GM23248 (cell line): Measurements from ENCODE around the gene KIFC3. TPM values are rescaled to one million over a fixed set of nuclear protein-coding genes. Genes with fewer than 3 reads are reported as not detected.

Experiments used
- DNase-seq: peaks from one replicate; pipeline ENCODE4 v3.0.0-alpha.2; 2015
- H2AFZ ChIP-seq: fragments of 200-600 bp; sonication (generic); 2 replicates; pipeline ENCODE4 v1.6.1; 2016; ENCODE audit warnings: antibody characterized with exemption
- H3F3A ChIP-seq: fragments of 200-600 bp; sonication (generic); 2 replicates; pipeline ENCODE4 v1.6.1; 2016; ENCODE audit warnings: mild to moderate bottlenecking, antibody characterized with exemption, mixed run types; ENCODE audit not compliant: insufficient read depth
- H3K27ac ChIP-seq: fragments of 200-600 bp; sonication (generic); 2 replicates; pipeline ENCODE4 v1.5.1; 2016; ENCODE audit warnings: mild to moderate bottlenecking
- H3K27me3 ChIP-seq: fragments of 200-600 bp; sonication (generic); replicated peaks from 2 replicates; pipeline ENCODE4 v1.6.1; 2016; ENCODE audit warnings: mild to moderate bottlenecking; ENCODE audit not compliant: insufficient read depth
- H3K36me3 ChIP-seq: fragments of 200-600 bp; sonication (generic); 2 replicates; pipeline ENCODE4 v1.6.1; 2016; ENCODE audit warnings: low read depth, mild to moderate bottlenecking
- H3K4me1 ChIP-seq: fragments of 200-600 bp; sonication (generic); 2 replicates; pipeline ENCODE4 v1.6.1; 2016; ENCODE audit warnings: mild to moderate bottlenecking; ENCODE audit not compliant: insufficient read depth
- H3K4me2 ChIP-seq: fragments of 200-600 bp; sonication (generic); one replicate; pipeline ENCODE4 v1.6.1; 2016; ENCODE audit warnings: mild to moderate bottlenecking; ENCODE audit not compliant: unreplicated experiment
- H3K4me3 ChIP-seq: fragments of 200-600 bp; sonication (generic); 2 replicates; pipeline ENCODE4 v1.5.1; 2016; ENCODE audit warnings: mild to moderate bottlenecking
- H3K79me2 ChIP-seq: fragments of 200-600 bp; sonication (generic); 2 replicates; pipeline ENCODE4 v1.6.1; 2016; ENCODE audit warnings: mild to moderate bottlenecking; ENCODE audit not compliant: insufficient read depth
- H3K9ac ChIP-seq: fragments of 200-600 bp; sonication (generic); 2 replicates; pipeline ENCODE4 v1.6.1; 2016; ENCODE audit warnings: mild to moderate bottlenecking
- H3K9me2 ChIP-seq: fragments of 200-600 bp; sonication (generic); 2 replicates; pipeline ENCODE4 v1.6.1; 2016; ENCODE audit warnings: mixed run types, mild to moderate bottlenecking, moderate library complexity; ENCODE audit not compliant: insufficient read depth
- H3K9me3 ChIP-seq: fragments of 200-600 bp; sonication (generic); one replicate; pipeline ENCODE4 v1.6.1; 2017; ENCODE audit warnings: low read depth
- H4K20me1 ChIP-seq: fragments of 200-600 bp; sonication (generic); 2 replicates; pipeline ENCODE4 v1.6.0; 2016; ENCODE audit not compliant: insufficient read depth
- EZH2 ChIP-seq: fragments of 200-600 bp; sonication (generic); IDR thresholded peaks from 2 replicates; pipeline ENCODE4 v1.6.1; 2018; ENCODE audit warnings: antibody characterized with exemption, mild to moderate bottlenecking; ENCODE audit not compliant: insufficient read depth, poor library complexity, severe bottlenecking
- EZH2phosphoT487 ChIP-seq: fragments of 200-600 bp; sonication (generic); IDR thresholded peaks from 2 replicates; pipeline ENCODE4 v1.6.1; 2018; ENCODE audit warnings: antibody characterized with exemption, moderate library complexity, mild to moderate bottlenecking, low read depth; ENCODE audit not compliant: insufficient read depth
- WGBS, 2 experiments: methylation state at CpG; one replicate each; pipeline ENCODE4 v1.1.6; 2015 to 2017; ENCODE audit warnings: low lambda C conversion rate in 2 of 2, low coverage in 1 of 2; ENCODE audit errors: missing lambda C conversion rate in 2 of 2; 5-methylcytosine and 5-hydroxymethylcytosine counted together
- in situ Hi-C: fragments of 300-500 bp; cut with MboI; formaldehyde crosslinking; loops from 2 replicates; pipeline ENCODE4 v1.15.0; 2020
- polyA plus RNA-seq: library from polyadenylated mRNA; unstranded; fragments of >200 nt; fragmentation: Nextera tagmentation; extraction: Ambion mirVana; gene quantifications from 2 replicates; pipeline ENCODE4 v1.2.1, GENCODE V29; 2016
- total RNA-seq: library from RNA; depleted of rRNA; stranded (reverse); fragments of >200 nt; shearing (Covaris generic); gene quantifications from 2 replicates; pipeline ENCODE4 v1.2.3, GENCODE V29; 2014

The KIFC3 gene
- total and polyA plus RNA-seq, 2 experiments from 2014 or later = 27.0 to 65.3 TPM

GRCh38 chr16:57745768-57746167 is 56.5 kb downstream of the KIFC3 start:
- Histone ChIP-seq H3K4me1 (no peaks in the 10 kb centered on the region), H3K4me2 (no peak overlapping the region), H3K27me3 (no peaks in the 10 kb centered on the region), H3K9me3 (no peaks in the 10 kb centered on the region), H3K9ac (no peak overlapping the region), H3F3A (no peaks in the 10 kb centered on the region), H3K36me3 (no peaks in the 10 kb centered on the region; the same call in 1 of the 2 replicates), H3K9me2 (no peaks in the 10 kb centered on the region), H4K20me1 (no peaks in the 10 kb centered on the region), H2AFZ (no peak overlapping the region), H3K79me2 (no peaks in the 10 kb centered on the region), H3K4me3 (no peak overlapping the region), H3K27ac (no peak overlapping the region)
- 93 to 98% methylated on average over 3 of the region's 3 CpGs for WGBS, 2 experiments
- TF ChIP-seq EZH2 = no peak
- no peak for TF ChIP-seq EZH2phosphoT487
- in situ Hi-C loops = no loop called here
- no peak for DNase-seq

GRCh38 chr16:57744642-57744903 is 57.7 kb downstream of the KIFC3 start:
- Histone ChIP-seq H4K20me1 (no peaks in the 10 kb centered on the region), H3K36me3 (no peaks in the 10 kb centered on the region; the same call in 1 of the 2 replicates), H3F3A (no peaks in the 10 kb centered on the region), H3K4me1 (no peaks in the 10 kb centered on the region), H3K9me3 (no peaks in the 10 kb centered on the region), H3K27ac (no peak overlapping the region), H2AFZ (no peak overlapping the region), H3K79me2 (no peaks in the 10 kb centered on the region), H3K4me3 (no peak overlapping the region), H3K9me2 (no peaks in the 10 kb centered on the region), H3K27me3 (no peaks in the 10 kb centered on the region), H3K4me2 (no peak overlapping the region), H3K9ac (no peak overlapping the region)
- in situ Hi-C loops = no loop called here
- TF ChIP-seq EZH2phosphoT487 = no peak
- no peak for TF ChIP-seq EZH2
- 87 to 92% methylated on average over 6 to 7 of the region's 7 CpGs for WGBS, 2 experiments
- no peak for DNase-seq

DNA sequence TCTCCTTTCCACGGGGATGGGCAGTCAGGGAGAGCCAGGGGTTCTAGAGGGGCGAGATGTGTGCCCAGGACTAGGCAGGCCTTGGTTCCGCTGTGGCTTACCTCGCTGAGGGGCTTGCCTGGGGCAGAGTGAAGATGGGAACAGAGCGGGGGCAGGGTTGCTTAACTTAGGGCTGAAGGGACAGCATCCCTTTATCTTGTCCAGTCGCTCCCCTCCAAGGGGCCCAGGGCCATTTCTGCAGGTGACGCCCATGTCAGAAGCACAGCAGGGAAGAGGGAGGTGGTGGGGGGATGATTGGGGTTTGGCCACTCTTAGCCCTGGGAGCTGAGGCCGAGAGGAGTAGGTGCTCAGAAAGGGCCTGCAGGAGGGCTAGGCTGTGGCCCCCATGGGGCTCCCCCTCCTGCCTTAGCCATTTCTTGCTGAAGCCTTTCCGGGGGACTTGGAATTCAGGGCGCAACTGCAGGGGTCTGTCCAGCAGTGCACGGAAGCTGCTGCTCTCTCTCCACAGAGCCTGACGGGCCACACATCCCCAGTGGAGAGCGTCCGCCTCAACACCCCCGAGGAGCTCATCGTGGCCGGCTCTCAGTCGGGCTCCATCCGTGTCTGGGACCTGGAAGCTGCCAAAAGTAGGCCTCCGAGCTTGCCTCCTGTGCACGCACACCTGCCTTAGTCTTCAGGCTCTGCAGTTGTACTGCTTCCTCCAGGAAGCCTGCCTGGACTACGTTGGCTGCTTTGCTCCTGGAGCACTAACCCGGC is 58.2 kb downstream of the KIFC3 start:
- Histone ChIP-seq H3K4me3 (no peak overlapping the region), H3K4me2 (no peak overlapping the region), H3K9ac (no peak overlapping the region), H2AFZ (no peak overlapping the region), H3K27ac (no peak overlapping the region), H4K20me1 (no peaks in the 10 kb centered on the region), H3K4me1 (no peaks in the 10 kb centered on the region), H3F3A (no peaks in the 10 kb centered on the region), H3K9me3 (no peaks in the 10 kb centered on the region), H3K9me2 (no peaks in the 10 kb centered on the region), H3K27me3 (no peaks in the 10 kb centered on the region), H3K79me2 (peaks cover 4% of the 10 kb centered on the region; the same call in 1 of the 2 replicates), H3K36me3 (no peaks in the 10 kb centered on the region; the same call in 1 of the 2 replicates)
- DNase-seq = no peak
- WGBS, 2 experiments = 89 to 95% methylated on average over 22 to 23 of the region's 23 CpGs
- TF ChIP-seq EZH2 (no peak), EZH2phosphoT487 (no peak)
- in situ Hi-C loops = no loop called here

- Histone ChIP-seq H3K9ac (no peak overlapping the region), H3K4me1 (no peaks in the 10 kb centered on the region), H3K4me3 (no peak overlapping the region), H2AFZ (no peak overlapping the region), H3K9me2 (no peaks in the 10 kb centered on the region), H4K20me1 (no peaks in the 10 kb centered on the region), H3K36me3 (no peaks in the 10 kb centered on the region; the same call in 1 of the 2 replicates), H3K27me3 (no peaks in the 10 kb centered on the region), H3K79me2 (peaks cover 10% of the 10 kb centered on the region; the same call in 1 of the 2 replicates), H3K9me3 (no peaks in the 10 kb centered on the region), H3F3A (no peaks in the 10 kb centered on the region), H3K27ac (no peak overlapping the region), H3K4me2 (no peak overlapping the region)
- TF ChIP-seq EZH2 = no peak
- no peak for TF ChIP-seq EZH2phosphoT487
- 92% methylated on average over 10 of the region's 10 CpGs for WGBS, 2 experiments
- no peak for DNase-seq
- in situ Hi-C loops = no loop called here
These were observed 58.8 kb downstream of the KIFC3 start for GRCh38 chr16:57743458-57743857.
